Endometrium (tissue), 2 donors: ENCODE results near the gene ELF4.

ENCODE experiments used
- FAIRE-seq: peaks from 2 replicates; lab custom pipeline; 2012; peaks lifted over from hg19 to GRCh38; lab: Jason Lieb, UNC
- donor health status: control.
- donor health status: control.

The ELF4 gene

GRCh38 chrX:130047416-130047815 lies 62.9 kb downstream of the ELF4 start:
- FAIRE-seq = no peak

- no peak for FAIRE-seq
Observed at GRCh38 chrX:130039847-130040246, 70.5 kb downstream of the ELF4 start.

GRCh38 chrX:130034178-130034577 lies 76.1 kb downstream of the ELF4 start:
- FAIRE-seq = no peak

GRCh38 chrX:130032552-130032951 lies 77.7 kb downstream of the ELF4 start:
- FAIRE-seq = no peak

- no peak for FAIRE-seq
Observed at GRCh38 chrX:130030826-130031225, 79.5 kb downstream of the ELF4 start.

- FAIRE-seq = no peak
Observed at GRCh38 chrX:130028196-130028595, 82.1 kb downstream of the ELF4 start.

GRCh38 chrX:130027569-130027968 lies 82.7 kb downstream of the ELF4 start:
- no peak for FAIRE-seq

- no peak for FAIRE-seq
Observed at GRCh38 chrX:130025256-130025655, 85.0 kb downstream of the ELF4 start.

GRCh38 chrX:130024127-130024526 lies 86.2 kb downstream of the ELF4 start:
- FAIRE-seq = no peak

GRCh38 chrX:130020661-130021324 lies 89.5 kb downstream of the ELF4 start:
- no peak for FAIRE-seq

GRCh38 chrX:130018143-130018542 lies 92.2 kb downstream of the ELF4 start:
- FAIRE-seq = no peak

- no peak for FAIRE-seq
Observed at GRCh38 chrX:130015181-130015580, 95.1 kb downstream of the ELF4 start.
